ENCODE results near the gene HM13. TPM values are rescaled to one million over a fixed set of nuclear protein-coding genes. Genes with fewer than 3 reads are reported as not detected.

HM13 gene
- total and polyA plus RNA-seq, 9 of the 15 experiments (the other 6 are each of a cell fraction or from before 2014, with no cell fraction given), result 7.7 to 136 (median 74.5) TPM

DNA sequence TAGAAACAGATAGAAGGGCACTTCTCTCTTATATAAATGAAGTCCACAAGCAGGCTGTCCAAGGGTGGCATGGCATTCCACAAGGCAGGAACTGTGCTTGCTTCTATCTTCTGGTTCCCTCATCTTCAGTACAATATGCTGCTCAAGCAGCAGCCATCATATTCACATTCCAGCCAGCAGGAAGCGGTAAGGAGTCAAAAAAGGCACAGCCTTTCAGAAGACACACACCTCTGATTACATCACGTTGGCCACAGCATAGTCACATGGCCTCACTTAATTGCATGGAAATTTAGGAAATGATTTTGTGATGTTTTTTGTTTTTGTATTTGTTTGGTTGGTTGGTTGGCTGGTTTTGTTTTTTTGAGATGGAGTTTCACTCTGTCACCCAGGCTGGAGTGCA lies 20.1 kb upstream of the HM13 start (continued):
- TF ChIP-seq, protein P1, sequence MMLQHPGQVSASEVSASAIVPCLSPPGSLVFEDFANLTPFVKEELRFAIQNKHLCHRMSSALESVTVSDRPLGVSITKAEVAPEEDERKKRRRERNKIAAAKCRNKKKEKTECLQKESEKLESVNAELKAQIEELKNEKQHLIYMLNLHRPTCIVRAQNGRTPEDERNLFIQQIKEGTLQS (IDR thresholded peaks at IDR 0.05), result peak; percentile 84
- TF ChIP-seq, protein P1 (CRISPR knock-in tag; conservative IDR thresholded peaks at IDR 0.05), result no peak
- TF ChIP-seq SREBF2 (CRISPR knock-in tag; IDR thresholded peaks at IDR 0.05) (no peak), ZBTB34 (CRISPR knock-in tag; IDR thresholded peaks at IDR 0.05) (no peak), NCOA4 (IDR thresholded peaks at IDR 0.05; ENCODE audit: partially characterized antibody) (no peak), MTF1 (CRISPR knock-in tag; IDR thresholded peaks at IDR 0.05; ENCODE audit: borderline replicate concordance) (no peak), ZNF584 (CRISPR knock-in tag; IDR thresholded peaks at IDR 0.05; ENCODE audit: low read depth) (no peak), MEF2D (tag; conservative IDR thresholded peaks at IDR 0.05; ENCODE audit: low read depth) (no peak), ZNF280A (IDR thresholded peaks at IDR 0.05; ENCODE audit: low read depth, partially characterized antibody) (no peak), ZKSCAN8 (CRISPR knock-in tag; IDR thresholded peaks at IDR 0.05) (no peak), E2F6 (IDR thresholded peaks at IDR 0.05; ENCODE audit: borderline replicate concordance in 1 of 2, extremely low read depth in 1 of 2, insufficient read depth in 1 of 2, insufficient read length in 1 of 2, low read depth in 1 of 2, low read length in 1 of 2, poor library complexity in 1 of 2, severe bottlenecking in 1 of 2) (no peak), SOX6 (IDR thresholded peaks at IDR 0.05) (peak; percentile 15; the same call in 1 of the 2 replicates), RBM14 (IDR thresholded peaks at IDR 0.05; ENCODE audit: borderline replicate concordance, insufficient read depth, low read depth, low read length) (no peak), CXXC5 (CRISPR knock-in tag; IDR thresholded peaks at IDR 0.05) (no peak)
- TF ChIP-seq, protein P2, sequence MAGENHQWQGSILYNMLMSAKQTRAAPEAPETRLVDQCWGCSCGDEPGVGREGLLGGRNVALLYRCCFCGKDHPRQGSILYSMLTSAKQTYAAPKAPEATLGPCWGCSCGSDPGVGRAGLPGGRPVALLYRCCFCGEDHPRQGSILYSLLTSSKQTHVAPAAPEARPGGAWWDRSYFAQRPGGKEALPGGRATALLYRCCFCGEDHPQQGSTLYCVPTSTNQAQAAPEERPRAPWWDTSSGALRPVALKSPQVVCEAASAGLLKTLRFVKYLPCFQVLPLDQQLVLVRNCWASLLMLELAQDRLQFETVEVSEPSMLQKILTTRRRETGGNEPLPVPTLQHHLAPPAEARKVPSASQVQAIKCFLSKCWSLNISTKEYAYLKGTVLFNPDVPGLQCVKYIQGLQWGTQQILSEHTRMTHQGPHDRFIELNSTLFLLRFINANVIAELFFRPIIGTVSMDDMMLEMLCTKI (IDR thresholded peaks at IDR 0.05; ENCODE audit: partially characterized antibody), result no peak
- TF ChIP-seq, protein P3, sequence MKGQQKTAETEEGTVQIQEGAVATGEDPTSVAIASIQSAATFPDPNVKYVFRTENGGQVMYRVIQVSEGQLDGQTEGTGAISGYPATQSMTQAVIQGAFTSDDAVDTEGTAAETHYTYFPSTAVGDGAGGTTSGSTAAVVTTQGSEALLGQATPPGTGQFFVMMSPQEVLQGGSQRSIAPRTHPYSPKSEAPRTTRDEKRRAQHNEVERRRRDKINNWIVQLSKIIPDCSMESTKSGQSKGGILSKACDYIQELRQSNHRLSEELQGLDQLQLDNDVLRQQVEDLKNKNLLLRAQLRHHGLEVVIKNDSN (CRISPR knock-in tag; IDR thresholded peaks at IDR 0.05), result peak; percentile 75
- TF ChIP-seq, protein P4, sequence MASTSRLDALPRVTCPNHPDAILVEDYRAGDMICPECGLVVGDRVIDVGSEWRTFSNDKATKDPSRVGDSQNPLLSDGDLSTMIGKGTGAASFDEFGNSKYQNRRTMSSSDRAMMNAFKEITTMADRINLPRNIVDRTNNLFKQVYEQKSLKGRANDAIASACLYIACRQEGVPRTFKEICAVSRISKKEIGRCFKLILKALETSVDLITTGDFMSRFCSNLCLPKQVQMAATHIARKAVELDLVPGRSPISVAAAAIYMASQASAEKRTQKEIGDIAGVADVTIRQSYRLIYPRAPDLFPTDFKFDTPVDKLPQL (IDR thresholded peaks at IDR 0.05; ENCODE audit: extremely low read depth, insufficient read length), result no peak
